Thyroid gland (tissue), 4 donors: ENCODE results near the gene SPEG.

Experiments
- CTCF ChIP-seq, 6 experiments: fragments of 200-600 bp in 3 of 6; fragments of 450-650 bp in 3 of 6; sonication (generic) in 3 of 6; IDR thresholded peaks; one replicate each; pipeline ENCODE4 v1.5.1; 2016 to 2019; ENCODE audit warnings: antibody characterized with exemption in 6 of 6, mild to moderate bottlenecking in 2 of 6, inconsistent platforms in 1 of 6, moderate library complexity in 1 of 6
- POLR2A ChIP-seq, 2 donors: fragments of 450-650 bp; IDR thresholded peaks; one replicate each; pipeline ENCODE4 v1.6.1; 2017; ENCODE audit warnings: antibody characterized with exemption in 2 of 2, mild to moderate bottlenecking in 2 of 2, moderate library complexity in 1 of 2

- TF ChIP-seq CTCF (IDR thresholded peaks at IDR 0.05): no peak
- TF ChIP-seq POLR2A (IDR thresholded peaks at IDR 0.05): no peak
These were observed 51.8 kb downstream of the SPEG start for GRCh38 chr2:219486380-219486959.
